Esophagus squamous epithelium (tissue), 4 donors: ENCODE measurements around the gene CXCL9.
"Not testable (repeated sequence)": the region's sequence is repeated elsewhere in the genome, so short reads cannot be mapped to it uniquely, and the experiment has no call there.

Experiments used
- CTCF ChIP-seq, 6 experiments: fragments of 450-650 bp in 4 of 6; fragments of 200-600 bp in 2 of 6; sonication (generic) in 2 of 6; IDR thresholded peaks; one replicate each; pipeline ENCODE4 v1.5.1; 2016 to 2019; ENCODE audit warnings: antibody characterized with exemption in 6 of 6, mild to moderate bottlenecking in 4 of 6, moderate library complexity in 4 of 6
- POLR2A ChIP-seq, 4 donors: fragments of 450-650 bp; IDR thresholded peaks; one replicate each; pipeline ENCODE4 v1.6.1; 2017; ENCODE audit warnings: antibody characterized with exemption in 4 of 4, mild to moderate bottlenecking in 4 of 4, moderate library complexity in 3 of 4

DNA sequence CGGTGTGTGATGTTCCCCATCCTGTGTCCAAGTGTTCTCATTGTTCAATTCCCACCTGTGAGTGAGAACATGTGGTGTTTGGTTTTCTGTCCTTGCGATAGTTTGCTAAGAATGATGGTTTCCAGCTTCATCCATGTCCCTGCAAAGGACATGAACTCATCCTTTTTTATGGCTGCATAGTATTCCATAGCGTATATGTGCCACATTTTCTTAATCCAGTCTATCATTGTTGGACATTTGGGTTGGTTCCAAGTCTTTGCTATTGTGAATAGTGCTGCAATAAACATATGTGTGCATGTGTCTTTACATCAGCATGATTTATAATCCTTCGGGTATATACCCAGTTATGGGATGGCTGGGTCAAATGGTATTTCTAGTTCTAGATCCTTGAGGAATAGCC is 45.2 kb downstream of the CXCL9 start:
- TF ChIP-seq POLR2A, CTCF (IDR thresholded peaks at IDR 0.05): not testable (repeated sequence)
